Eye (tissue), 1 donor: ENCODE results near the gene SETD6.

ENCODE experiments used
- DNase-seq: peaks from one replicate; pipeline ENCODE4 v3.0.0-alpha.2; 2015

The SETD6 gene

GRCh38 chr16:58494981-58495520 lies 20.3 kb upstream of the SETD6 start:
- peak; percentile 98 for DNase-seq

GRCh38 chr16:58495521-58496331 lies 19.6 kb upstream of the SETD6 start:
- DNase-seq = no peak

DNA sequence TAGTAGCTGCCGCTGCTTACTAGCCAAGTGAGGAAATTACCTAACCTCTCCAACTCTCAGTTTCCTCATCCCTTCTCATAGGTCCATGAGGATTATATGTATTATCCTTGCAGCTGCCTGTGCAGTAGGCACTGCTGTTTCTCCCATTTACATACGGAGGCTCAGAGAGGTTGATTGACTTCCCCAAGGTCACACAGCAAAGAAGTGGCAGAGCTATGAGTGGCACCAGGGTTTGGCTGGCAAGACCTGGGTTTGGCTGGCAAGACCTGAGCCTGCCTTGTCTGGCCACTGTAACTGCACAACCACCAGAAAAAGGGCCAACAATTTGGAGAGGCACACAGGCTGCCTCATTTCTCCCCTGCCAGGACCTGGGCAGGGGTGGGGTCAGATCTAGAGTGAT lies 17.8 kb upstream of the SETD6 start:
- DNase-seq = no peak

DNA sequence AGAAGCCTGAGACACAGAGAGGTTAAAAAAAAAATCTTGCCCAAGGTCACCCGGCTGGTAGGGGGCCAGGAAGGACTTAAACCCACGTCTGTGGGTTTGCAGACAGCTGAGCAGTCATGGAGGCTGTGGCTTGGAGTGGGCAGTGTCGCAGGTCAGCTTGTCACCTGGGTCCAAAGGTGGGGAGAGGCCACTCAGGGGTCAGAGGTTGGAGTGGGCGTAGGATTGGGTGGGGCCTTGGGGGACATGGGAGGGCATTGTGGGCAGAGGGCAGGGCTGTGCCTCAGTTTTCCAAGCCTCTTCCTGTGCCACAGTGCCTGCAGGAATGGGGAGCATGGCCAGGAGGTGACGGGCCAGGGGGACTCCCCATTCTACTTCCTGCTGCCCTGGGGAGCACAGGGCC lies 17.4 kb upstream of the SETD6 start:
- no peak for DNase-seq

- no peak for DNase-seq
Observed at GRCh38 chr16:58498341-58499091, 16.8 kb upstream of the SETD6 start.

GRCh38 chr16:58499092-58499511 lies 16.2 kb upstream of the SETD6 start:
- DNase-seq = no peak

GRCh38 chr16:58499615-58500351 lies 15.5 kb upstream of the SETD6 start, which contains the start of gene NDRG4:
Gene NDRG4 (plus strand): TSS chr16:58500143. CDS start chr16:58500249, 106 bp downstream.
- DNase-seq = peak; percentile 95

- peak; percentile 73 for DNase-seq
Observed at GRCh38 chr16:58500430-58501241, 14.7 kb upstream of the SETD6 start.

- peak; percentile 90 for DNase-seq
Observed at GRCh38 chr16:58501242-58502131, 13.8 kb upstream of the SETD6 start.

DNA sequence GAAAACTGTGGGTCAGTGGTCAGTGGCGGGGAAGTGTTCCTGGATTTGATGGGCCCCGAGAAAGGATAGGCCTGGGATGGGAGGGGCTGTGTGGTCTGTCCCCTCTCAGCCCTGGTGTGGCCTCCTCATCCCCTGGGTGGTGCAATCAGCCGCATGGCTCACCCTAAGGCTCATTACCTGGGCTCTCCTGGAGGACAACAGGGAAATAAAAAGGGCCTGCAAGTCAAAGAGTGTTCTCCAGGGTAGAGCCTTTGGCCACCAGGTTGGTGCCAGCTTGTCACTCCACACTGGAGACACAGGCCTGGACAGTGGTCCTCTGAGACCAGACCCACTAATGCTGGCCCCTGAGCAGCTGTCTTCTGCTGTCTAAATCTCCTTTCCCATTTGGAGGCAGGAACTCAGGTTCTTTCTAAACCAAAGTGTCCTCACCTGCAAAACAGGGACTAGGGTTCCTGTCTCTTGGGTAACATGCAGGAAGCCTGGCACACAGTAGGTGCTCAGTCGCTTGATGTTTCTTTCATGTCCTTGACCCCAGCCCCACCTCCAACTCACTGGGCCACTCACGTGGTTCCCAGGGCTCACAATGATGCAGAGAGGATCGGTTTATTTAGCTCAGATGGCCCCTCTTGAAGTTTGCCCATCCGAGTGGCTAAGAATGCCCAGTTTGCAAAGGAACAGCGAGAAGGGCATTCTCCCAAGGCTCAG lies 12.9 kb upstream of the SETD6 start:
- no peak for DNase-seq

DNA sequence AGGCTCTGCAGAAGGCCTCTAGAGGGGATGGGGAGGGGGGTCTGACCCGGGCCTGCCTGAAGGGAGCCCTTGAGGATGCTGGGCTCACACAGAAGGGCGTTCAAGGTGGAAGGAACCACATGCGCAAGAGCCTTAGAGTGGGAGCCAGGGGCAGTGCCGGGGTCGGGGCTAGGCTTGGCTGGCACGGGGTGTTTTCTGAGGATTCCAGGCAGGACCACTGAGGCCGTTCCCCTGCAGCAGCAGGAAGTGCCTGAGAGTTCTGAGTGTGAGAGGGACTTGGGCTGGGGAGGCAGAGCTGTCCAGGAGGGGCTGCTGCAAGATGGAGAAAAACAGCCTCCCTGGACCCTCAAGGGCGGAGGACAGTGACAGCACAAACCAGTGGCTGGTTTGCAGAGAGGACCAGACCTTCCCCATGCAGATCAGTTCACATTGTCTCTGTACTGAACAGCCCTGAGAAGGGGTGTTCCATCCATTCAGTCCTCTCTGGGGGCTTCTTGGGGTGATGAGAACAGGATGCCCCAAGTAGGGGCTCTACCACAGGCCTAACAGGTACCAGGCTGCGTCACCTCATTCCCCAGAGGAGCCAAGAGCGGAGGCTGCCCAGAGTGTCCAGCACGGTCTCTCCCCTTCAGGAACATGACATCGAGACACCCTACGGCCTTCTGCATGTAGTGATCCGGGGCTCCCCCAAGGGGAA lies 12.0 kb upstream of the SETD6 start:
- DNase-seq = no peak

- DNase-seq = no peak
Observed at GRCh38 chr16:58503863-58504688, 11.2 kb upstream of the SETD6 start.

GRCh38 chr16:58506241-58507194 lies 8.8 kb upstream of the SETD6 start:
- no peak for DNase-seq

- DNase-seq = no peak
Observed at GRCh38 chr16:58507195-58507962, 7.9 kb upstream of the SETD6 start.

DNA sequence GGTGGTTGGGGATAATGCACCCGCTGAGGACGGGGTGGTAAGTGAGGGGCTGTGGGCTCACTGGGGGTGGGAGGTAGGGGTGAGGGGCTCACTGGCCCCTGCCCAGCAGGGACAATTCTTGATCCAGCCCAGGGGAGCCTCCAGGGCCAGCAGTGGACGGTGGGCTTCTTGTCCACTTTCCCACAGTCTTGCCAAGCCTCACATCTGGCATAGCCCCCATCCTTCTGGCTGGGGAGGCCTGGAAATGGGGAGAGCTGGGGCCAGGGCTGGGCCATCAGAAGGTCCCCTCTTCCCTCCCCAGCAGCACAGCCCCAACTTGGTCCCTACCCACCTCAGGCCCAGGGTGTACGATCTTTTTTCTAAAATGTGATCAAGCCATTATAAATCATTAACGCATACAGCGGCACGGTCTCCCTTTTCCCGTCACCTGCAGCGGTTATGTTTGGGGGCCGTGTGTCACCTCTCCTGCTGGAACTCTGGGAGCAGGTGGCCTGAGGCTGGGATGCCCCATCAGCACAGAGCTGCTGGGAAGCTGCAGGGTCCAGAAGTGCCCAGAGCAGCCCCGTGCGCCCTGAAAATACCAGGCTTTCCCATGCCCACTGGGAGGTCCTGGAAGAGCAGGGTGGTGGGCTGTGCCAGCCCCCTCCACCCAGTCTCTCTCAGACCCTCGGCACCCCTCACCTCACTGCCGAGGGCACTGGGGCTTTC lies 7.2 kb upstream of the SETD6 start:
- no peak for DNase-seq

- DNase-seq = no peak
Observed at GRCh38 chr16:58508671-58509251, 6.6 kb upstream of the SETD6 start.
